ENCODE results near the gene CCSER1.
"Not testable (repeated sequence)": the region's sequence is repeated elsewhere in the genome, so short reads cannot be mapped to it uniquely, and the experiment has no call there.

Gene CCSER1

DNA sequence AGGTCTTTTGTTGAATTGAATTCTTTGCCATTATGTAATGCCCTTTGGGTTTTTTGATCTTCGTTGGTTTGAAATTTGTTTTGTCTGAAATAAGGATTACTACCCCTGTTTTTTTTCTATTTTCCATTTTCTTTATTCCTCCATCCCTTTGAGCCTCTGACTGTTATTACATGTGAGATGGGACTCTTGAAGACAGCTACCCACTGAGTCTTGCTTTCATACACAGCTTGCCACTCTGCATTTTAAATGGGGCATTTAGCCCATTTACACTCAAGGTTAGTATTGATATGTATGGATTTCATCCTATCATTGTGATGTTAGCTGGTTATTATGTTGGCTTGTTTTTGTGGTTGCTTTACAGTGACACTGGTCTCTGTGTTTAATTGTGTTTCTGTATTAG is 1440.4 kb downstream of the CCSER1 start:
- no peak for DNase-seq (ENCODE audit: low read depth in 2 of 2)

DNA sequence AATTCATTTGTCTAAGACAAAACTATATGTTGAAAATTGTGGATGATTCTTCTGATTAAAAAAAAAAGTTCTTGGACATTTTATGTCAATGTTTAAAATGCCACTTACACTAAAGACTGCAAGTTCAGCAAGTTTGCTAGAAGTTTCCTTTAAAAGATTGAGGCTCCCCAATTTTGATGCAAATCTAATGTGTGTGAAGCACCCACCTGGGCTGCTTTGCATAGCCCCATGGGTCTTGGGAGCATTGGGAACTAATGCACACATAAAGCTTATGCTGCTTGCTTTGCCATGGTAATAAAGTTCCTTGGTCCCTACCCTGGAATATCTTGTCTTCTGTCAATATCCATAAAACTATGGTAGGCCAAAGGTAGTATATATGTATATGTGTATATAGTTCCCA is 1450.7 kb downstream of the CCSER1 start:
- DNase-seq (ENCODE audit: low read depth in 2 of 2), result no peak

DNA sequence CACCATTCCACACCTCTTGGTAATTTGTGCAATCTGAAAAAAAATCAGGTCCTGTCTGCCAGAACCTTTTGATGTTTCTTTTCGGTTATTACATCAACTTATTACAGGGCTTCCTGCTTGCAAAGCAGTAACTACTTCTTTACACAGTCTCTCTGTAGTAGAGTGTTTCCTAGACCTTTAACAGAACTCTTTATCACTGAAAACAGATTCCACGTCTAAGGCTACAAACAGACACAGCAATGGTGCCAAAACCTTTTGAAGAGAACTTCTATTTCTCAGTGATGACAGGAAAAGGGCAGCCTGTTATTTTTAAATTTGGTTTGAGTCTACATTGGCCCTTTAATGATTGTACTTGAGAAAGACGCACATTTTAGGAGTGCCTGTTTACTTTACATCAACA is 1463.1 kb downstream of the CCSER1 start:
- no peak for DNase-seq (ENCODE audit: low read depth in 2 of 2)

DNA sequence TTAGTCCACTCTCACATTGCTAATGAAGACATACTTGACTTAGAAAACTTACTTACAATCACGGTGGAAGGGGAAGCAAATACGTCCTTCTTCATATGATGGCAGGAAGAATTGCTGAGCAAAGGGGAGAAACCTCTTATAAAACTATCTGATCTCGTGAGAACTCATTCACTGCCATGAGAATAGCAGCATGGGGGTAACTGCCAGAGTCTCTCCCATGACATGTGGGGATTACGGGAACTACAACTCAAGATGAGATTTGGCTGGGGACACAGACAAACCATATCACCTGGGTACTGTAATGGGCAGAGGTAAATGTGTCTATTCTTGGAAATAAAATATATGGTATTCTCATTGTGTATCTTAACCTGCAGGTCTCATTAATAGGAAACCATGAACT is 1464.9 kb downstream of the CCSER1 start:
- no peak for DNase-seq (ENCODE audit: low read depth in 2 of 2)

DNA sequence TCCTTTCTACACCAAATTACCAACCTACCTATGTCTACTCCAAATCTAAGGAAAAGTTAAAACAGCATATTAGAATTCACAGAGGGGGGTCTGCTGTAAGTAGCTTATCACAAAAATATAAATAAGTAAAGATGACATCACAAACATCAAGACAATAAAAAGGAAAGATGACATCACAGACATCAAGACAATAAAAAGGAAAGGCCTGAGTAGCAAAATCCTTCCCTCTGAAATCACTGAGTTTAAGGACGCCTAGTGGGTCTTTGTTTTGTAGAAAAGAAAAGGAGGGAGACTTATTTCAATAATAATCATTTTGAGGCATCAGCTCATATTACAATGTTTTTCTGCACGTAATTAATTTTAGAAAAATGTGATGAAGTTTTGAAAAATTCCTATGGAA is 1469.5 kb downstream of the CCSER1 start:
- no peak for DNase-seq (ENCODE audit: low read depth in 2 of 2)

DNA sequence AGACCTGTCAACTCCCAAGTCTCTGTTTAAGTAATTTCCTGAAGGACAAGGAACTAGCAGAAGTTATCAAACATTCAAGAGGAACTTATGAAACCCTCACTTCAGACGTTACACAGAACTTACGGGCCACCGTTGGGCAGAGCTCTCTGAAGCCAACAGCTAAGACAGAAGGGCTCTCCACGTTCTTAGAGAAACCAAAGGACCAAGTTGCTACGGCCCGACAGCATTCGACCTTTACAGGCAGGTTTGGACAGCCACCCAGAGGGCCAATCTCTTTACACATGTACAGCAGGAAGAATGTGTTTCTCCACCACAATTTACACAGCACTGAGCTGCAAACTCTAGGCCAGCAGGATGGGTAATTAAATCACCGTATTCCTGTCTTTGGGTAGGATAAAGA is 1471.5 kb downstream of the CCSER1 start:
- no peak for DNase-seq (ENCODE audit: low read depth in 2 of 2)

DNA sequence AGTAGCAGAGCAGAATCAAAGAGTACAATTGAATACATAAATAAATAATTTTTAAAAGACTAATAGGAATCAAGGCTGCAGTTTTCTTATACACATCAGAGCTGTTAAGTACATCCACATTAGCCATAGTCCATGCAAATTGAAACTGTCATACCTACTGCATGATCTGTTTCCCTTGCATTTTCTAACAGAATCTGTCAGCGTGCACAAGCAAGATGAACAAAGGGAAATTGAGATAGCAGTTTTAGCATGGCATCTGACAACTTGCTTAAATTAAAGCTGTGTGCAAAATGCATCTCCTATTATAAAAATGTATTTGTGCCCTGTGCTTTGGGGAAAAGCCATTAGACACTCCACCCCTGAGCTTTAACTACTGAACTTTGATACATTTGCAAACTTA is 1473.1 kb downstream of the CCSER1 start:
- DNase-seq (ENCODE audit: low read depth in 2 of 2), result no peak

DNA sequence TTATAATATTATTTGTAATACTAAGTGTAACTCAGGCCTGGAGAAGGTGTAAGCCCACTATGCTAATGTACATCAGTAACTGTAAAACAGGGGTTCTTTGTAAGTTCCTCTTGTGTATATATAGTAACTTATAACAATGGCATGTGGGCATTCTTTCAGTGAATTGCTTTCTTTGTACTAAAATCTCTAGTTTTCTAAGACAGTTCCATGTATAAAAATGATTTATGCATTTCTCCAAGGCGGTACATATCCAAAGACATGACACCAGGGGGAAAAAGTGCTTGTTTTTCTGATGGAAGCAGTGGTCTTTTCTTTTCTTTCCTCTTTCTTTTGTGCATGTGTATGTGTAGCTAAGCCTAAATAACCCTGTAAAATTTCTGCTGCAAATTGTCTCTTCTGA is 1474.2 kb downstream of the CCSER1 start:
- no peak for DNase-seq (ENCODE audit: low read depth in 2 of 2)

DNA sequence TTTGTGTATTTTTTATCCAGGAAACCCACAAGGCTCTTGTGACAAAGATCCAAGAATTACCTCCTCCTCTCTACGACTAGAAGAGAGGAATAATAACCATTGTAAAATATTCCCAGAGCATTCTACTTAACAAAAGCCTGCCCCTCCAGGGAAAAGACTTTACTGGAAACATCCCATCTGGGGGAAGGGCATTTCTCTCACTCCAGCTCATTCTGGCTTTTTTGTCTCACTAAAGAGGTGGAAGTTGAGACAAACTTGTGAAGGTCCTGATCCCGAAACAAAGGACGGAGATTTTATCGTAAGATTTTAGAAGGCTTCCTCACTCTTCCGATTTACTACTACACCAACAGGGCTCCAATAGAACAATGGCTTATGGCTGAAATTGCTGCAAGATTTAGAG is 1484.6 kb downstream of the CCSER1 start:
- DNase-seq (ENCODE audit: low read depth in 2 of 2), result no peak

DNA sequence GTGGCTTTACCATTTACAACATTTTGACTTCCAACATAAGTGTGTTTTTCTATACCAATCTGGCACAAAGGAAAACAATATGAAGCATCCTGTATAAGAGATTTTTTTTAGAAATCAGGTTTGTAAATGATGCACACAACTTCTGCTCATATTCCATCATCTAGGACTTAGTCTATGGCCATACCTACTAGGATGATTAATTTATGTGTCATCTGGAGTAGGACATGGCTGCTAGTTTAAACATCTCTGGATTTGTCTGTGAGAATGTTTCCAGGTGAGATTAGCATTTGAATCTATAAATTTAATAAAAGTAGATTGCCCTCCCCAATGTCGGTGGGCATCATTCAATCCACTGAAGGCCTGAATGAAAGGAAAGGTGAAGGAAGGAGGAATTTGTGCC is 1493.8 kb downstream of the CCSER1 start:
- no peak for DNase-seq (ENCODE audit: low read depth in 2 of 2)

DNA sequence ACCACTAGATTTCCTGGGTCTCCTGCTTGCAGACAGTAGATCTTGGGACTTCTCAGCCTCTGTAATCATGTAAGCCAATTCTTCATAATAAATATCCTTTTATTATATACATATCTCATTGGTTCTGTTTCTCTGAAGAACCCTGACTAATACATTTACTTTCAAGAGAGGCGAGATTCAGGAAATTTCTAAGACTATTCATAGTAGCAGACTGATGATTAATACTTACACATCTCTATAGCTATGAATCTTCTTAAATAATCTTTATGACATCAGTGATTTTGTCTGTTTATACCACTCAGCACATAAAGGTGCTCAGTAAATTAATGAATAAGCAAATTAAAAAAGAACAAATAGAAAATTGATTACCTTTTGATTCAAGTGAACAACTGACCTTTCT is 1494.3 kb downstream of the CCSER1 start:
- no peak for DNase-seq (ENCODE audit: low read depth in 2 of 2)

DNA sequence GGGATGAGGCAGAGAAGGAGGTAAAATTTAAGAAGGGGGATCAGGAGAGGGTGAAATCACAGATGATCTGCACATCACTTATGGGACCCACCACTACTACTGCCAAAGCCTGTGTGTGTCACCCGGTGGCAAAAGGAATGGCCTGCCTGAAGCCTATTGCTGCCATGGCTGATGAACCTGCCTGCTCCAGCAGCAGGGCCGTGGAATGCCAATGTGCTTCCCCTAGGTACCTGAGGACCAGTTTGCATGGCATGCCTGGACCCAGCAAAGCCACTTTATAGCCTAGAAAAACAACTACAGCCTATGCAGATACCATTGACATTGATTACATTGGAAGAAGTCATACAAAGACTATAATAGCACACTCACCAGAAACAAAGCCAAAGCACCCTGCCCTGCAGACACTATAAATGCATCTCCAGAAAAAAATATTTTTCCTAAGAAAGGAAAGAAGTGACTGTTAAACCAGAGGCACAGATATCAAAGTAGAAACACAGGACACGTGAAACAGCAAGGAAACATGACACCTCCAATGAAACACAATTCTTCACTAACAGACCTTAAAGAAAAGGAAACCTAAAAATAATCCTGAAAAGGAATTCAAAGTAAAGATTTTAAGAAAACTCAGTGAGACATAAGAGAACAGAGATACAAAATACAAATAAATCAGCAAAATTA is 1495.9 kb downstream of the CCSER1 start:
- DNase-seq (ENCODE audit: low read depth in 2 of 2), result no peak

DNA sequence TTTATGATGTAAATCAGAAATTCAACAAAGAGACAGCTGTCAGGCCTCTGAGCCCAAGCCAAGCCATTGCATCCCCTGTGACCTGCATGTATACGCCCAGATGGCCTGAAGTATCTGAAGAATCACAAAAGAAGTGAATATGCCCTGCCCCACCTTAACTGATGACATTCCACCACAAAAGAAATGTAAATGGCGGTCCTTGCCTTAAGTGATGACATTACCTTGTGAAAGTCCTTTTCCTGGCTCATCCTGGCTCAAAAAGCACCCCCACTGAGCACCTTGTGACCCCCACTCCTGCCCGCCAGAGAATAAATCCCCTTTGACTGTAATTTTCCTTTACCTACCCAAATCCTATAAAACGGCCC is 1496.4 kb downstream of the CCSER1 start:
- not testable (repeated sequence) for DNase-seq (ENCODE audit: low read depth in 2 of 2)

DNA sequence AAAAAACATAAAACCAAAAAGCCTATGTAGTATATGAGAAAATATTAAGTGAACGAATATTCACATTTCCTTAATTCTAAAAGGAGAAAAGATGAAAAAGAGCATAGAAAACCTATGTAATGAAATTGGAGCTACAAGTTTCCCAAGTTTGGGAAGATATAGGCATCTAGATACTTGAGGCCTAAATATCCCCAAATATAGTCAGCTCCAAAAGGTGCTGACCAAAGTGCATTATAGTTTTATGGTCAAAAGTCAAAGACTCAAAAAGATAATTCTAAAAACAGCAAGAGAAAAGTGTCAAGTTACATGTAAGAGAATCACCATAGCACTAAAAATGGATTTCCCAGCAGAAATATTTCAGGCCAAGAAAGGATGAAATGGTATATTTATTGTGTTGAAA is 1502.9 kb downstream of the CCSER1 start:
- no peak for DNase-seq (ENCODE audit: low read depth in 2 of 2)

DNA sequence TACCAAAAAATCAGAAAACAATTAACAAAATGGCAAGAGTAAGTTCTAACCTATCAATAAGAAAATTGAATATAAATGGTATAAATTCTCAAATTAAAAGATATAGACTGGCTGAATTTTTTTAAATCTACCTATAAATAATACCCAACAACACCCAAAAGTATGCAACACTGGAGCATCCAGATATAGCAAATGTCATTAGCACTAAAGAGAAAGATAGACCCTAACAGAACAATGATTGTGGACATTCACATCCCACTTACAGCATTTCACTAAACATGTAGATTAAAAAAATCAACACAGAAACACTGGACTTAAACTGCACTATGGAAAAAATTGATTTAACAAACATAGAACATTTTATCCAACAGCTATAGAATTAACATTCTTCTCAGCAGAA is 1503.6 kb downstream of the CCSER1 start:
- no peak for DNase-seq (ENCODE audit: low read depth in 2 of 2)

DNA sequence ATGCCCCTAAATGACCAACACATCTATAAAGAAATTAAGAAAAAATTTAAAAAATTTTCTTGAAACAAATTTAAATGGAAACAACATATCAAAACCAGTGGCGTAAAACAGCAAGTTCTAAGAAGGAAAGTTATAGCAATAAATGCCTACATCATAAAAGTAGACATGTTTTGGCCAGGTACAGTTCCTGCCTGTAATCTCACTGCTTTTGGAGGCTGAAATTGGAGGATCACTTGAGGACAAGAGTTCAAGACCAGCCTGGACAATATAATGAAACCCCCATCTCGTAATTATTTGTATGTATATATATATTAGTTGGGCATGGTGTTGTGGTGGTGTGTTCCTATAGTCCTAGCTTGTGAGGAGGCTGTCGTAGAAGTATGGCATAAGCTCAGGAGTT is 1504.1 kb downstream of the CCSER1 start:
- DNase-seq (ENCODE audit: low read depth in 2 of 2), result no peak

DNA sequence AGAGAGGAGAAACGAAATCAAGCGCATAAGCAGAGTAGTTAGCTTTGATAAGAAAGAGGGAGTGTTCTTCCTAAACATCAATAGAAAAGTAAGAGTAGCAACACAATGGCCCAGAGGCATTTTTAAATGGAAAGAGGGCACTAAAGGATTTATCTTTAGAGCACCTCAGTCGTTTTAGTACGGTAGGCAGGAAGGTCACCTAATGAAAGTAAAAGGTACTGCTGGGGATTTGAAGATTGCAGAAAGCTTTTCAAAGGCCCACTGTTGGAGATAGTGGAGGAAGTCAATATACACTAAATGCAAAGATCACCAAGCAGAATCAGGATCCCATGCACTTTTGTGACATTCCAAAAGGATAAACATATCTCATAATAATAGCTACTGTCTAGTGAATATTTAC is 1508.9 kb downstream of the CCSER1 start:
- no peak for DNase-seq (ENCODE audit: low read depth in 2 of 2)
